SK-N-MC (cell line): Measurements from ENCODE around the gene HIRA.

Experiments
- DNase-seq: peaks from one replicate; pipeline ENCODE4 v3.0.0-alpha.2; 2011; ENCODE audit warnings: low read depth, low spot score
- H3K27ac ChIP-seq: fragments of 200-600 bp; sonication (generic); 2 replicates; pipeline ENCODE4 v1.5.1; 2016; ENCODE audit warnings: mixed run types
- H3K36me3 ChIP-seq: fragments of 200-600 bp; sonication (generic); 2 replicates; pipeline ENCODE4 v1.6.1; 2017; ENCODE audit warnings: antibody characterized with exemption, low read length, mixed read lengths; ENCODE audit not compliant: insufficient read depth
- H3K4me3 ChIP-seq: fragments of 200-600 bp; sonication (generic); 2 replicates; pipeline ENCODE4 v1.5.1; 2016
- H3K9ac ChIP-seq: fragments of 200-600 bp; sonication (generic); 2 replicates; pipeline ENCODE4 v1.8.0; 2017; ENCODE audit warnings: mixed run types, mixed read lengths; ENCODE audit not compliant: insufficient read length
- H3K9me3 ChIP-seq: fragments of 200-600 bp; sonication (generic); 2 replicates; pipeline ENCODE4 v1.6.1; 2017; ENCODE audit warnings: low read depth, mild to moderate bottlenecking, antibody characterized with exemption, low read length, moderate library complexity, mixed read lengths
- EZH2 ChIP-seq: fragments of 200-600 bp; sonication (generic); IDR thresholded peaks from one replicate; pipeline ENCODE4 v1.6.1; 2017; ENCODE audit warnings: antibody characterized with exemption
- FOXP2 ChIP-seq: optimal IDR thresholded peaks from 2 replicates; pipeline ENCODE3; 2011; ENCODE audit warnings: mild to moderate bottlenecking, moderate library complexity; ENCODE audit not compliant: insufficient read depth; ENCODE audit errors: extremely low read length, control extremely low read depth
- POLR2AphosphoS5 ChIP-seq: IDR thresholded peaks from 2 replicates; pipeline ENCODE4 v1.6.1; 2012; ENCODE audit warnings: mild to moderate bottlenecking, low read depth, low read length, borderline replicate concordance

The HIRA gene

GRCh38 chr22:19398206-19398605, 33.3 kb downstream of the HIRA start:
- no peak for TF ChIP-seq POLR2AphosphoS5
- no peak for TF ChIP-seq FOXP2
- TF ChIP-seq EZH2 = no peak
- Histone ChIP-seq H3K27ac (no peak overlapping the region), H3K4me3 (no peak overlapping the region), H3K9me3 (no peaks in the 10 kb centered on the region), H3K36me3 (peaks cover 28% of the 10 kb centered on the region; the same call in 1 of the 2 replicates), H3K9ac (no peak overlapping the region)
- DNase-seq = no peak

GRCh38 chr22:19397734-19398104, 33.8 kb downstream of the HIRA start:
- Histone ChIP-seq H3K9ac (no peak overlapping the region), H3K36me3 (peaks cover 30% of the 10 kb centered on the region; the same call in 1 of the 2 replicates), H3K27ac (no peak overlapping the region), H3K9me3 (no peaks in the 10 kb centered on the region), H3K4me3 (no peak overlapping the region)
- no peak for DNase-seq
- no peak for TF ChIP-seq FOXP2
- TF ChIP-seq POLR2AphosphoS5 = no peak
- no peak for TF ChIP-seq EZH2

- no peak overlapping the region for H3K9ac ChIP-seq
- peaks cover 36% of the 10 kb centered on the region; the same call in 1 of the 2 replicates for H3K36me3 ChIP-seq
- H3K9me3 ChIP-seq = no peaks in the 10 kb centered on the region
- H3K27ac ChIP-seq = no peak overlapping the region
- no peak for TF ChIP-seq POLR2AphosphoS5
- no peak for DNase-seq
- no peak overlapping the region for H3K4me3 ChIP-seq
Observed at GRCh38 chr22:19396934-19397733, 34.4 kb downstream of the HIRA start.

GRCh38 chr22:19396561-19396933, 35.0 kb downstream of the HIRA start:
- TF ChIP-seq POLR2AphosphoS5 = no peak
- no peak for TF ChIP-seq FOXP2
- no peak for TF ChIP-seq EZH2
- Histone ChIP-seq H3K36me3 (peaks cover 41% of the 10 kb centered on the region; the same call in 1 of the 2 replicates), H3K9ac (no peak overlapping the region), H3K27ac (no peak overlapping the region), H3K4me3 (no peak overlapping the region), H3K9me3 (no peaks in the 10 kb centered on the region)
- DNase-seq = no peak

- no peak overlapping the region for H3K27ac ChIP-seq
- H3K9me3 ChIP-seq = no peaks in the 10 kb centered on the region
- TF ChIP-seq FOXP2 (no peak), EZH2 (no peak), POLR2AphosphoS5 (no peak)
- no peak overlapping the region for H3K4me3 ChIP-seq
- no peak overlapping the region for H3K9ac ChIP-seq
- DNase-seq = no peak
- H3K36me3 ChIP-seq = peaks cover 48% of the 10 kb centered on the region
Observed at GRCh38 chr22:19395276-19395675, 36.3 kb downstream of the HIRA start.

- peaks cover 55% of the 10 kb centered on the region for H3K36me3 ChIP-seq
- DNase-seq = no peak
Observed at GRCh38 chr22:19394274-19395050, 37.1 kb downstream of the HIRA start.

GRCh38 chr22:19393704-19394103, 37.8 kb downstream of the HIRA start:
- Histone ChIP-seq H3K27ac (no peak overlapping the region), H3K36me3 (peaks cover 61% of the 10 kb centered on the region), H3K9ac (no peak overlapping the region), H3K4me3 (no peak overlapping the region), H3K9me3 (no peaks in the 10 kb centered on the region)
- TF ChIP-seq POLR2AphosphoS5 (no peak), FOXP2 (no peak), EZH2 (no peak)
- no peak for DNase-seq

More at GRCh38 chr22:19394274-19395050, 37.1 kb downstream of the HIRA start:
- no peak overlapping the region for H3K4me3 ChIP-seq
- no peaks in the 10 kb centered on the region for H3K9me3 ChIP-seq
- no peak overlapping the region for H3K27ac ChIP-seq
- no peak overlapping the region for H3K9ac ChIP-seq
- no peak for TF ChIP-seq FOXP2
- TF ChIP-seq POLR2AphosphoS5 = no peak
- TF ChIP-seq EZH2 = no peak

- no peak for TF ChIP-seq FOXP2
- no peak for TF ChIP-seq POLR2AphosphoS5
- no peak for TF ChIP-seq EZH2
- H3K27ac ChIP-seq = no peak overlapping the region
- DNase-seq = no peak
- H3K4me3 ChIP-seq = no peak overlapping the region
- peaks cover 84% of the 10 kb centered on the region for H3K36me3 ChIP-seq
- H3K9ac ChIP-seq = no peak overlapping the region
- H3K9me3 ChIP-seq = no peaks in the 10 kb centered on the region
Observed at GRCh38 chr22:19387575-19387974, 44.0 kb downstream of the HIRA start.
